Measurements from ENCODE around the gene ZSCAN18. TPM values are rescaled to one million over a fixed set of nuclear protein-coding genes. Genes with fewer than 3 reads are reported as not detected.
A peak's percentile ranks its signal among the peaks of the same experiment; 100 is the strongest.

Gene ZSCAN18
- total and polyA plus RNA-seq, 12 donors = 56.4 to 101 (median 67.7) TPM

- intact Hi-C loops (cut with DNase I) = no loop called here
- ATAC-seq (no peak), DNase-seq (peak in 1 of 2 donors; percentile 42)
- no peaks in the 10 kb centered on the region for H3K36me3 ChIP-seq
- no peak for TF ChIP-seq CTCF (IDR thresholded peaks at IDR 0.05)
- 16 to 24% methylated on average over 43 to 44 of the region's 44 CpGs for WGBS, 2 donors
- peaks cover 0 to 73% (median 7%) of the 10 kb centered on the region in 11 donors for H3K9me3 ChIP-seq
- H3K27ac ChIP-seq = no peak overlapping the region
- no peak overlapping the region for H3K4me3 ChIP-seq
- peaks cover 0 to 10% (median 4%) of the 10 kb centered on the region in 9 donors for H3K4me1 ChIP-seq
- peaks cover 0 to 12% (median 0%) of the 10 kb centered on the region in 7 donors for H3K27me3 ChIP-seq
These were observed 59.9 kb downstream of the ZSCAN18 start for GRCh38 chr19:58037927-58038687.

- 65 to 70% methylated on average over 8 of the region's 8 CpGs for WGBS, 2 donors
- intact Hi-C loops (cut with DNase I) = no loop called here
These were observed 62.2 kb downstream of the ZSCAN18 start for GRCh38 chr19:58035863-58036262.

GRCh38 chr19:58034477-58034793, 63.6 kb downstream of the ZSCAN18 start:
- peaks cover 0 to 11% (median 5%) of the 10 kb centered on the region in 9 donors for H3K4me1 ChIP-seq
- whole genome bisulfite sequencing, 2 donors = 2% methylated on average over 18 to 20 of the region's 20 CpGs
- no peak for TF ChIP-seq CTCF (IDR thresholded peaks at IDR 0.05)
- ATAC-seq (peak in 1 of 8 donors; percentile 6), DNase-seq (no peak)
- peaks cover 0 to 13% (median 0%) of the 10 kb centered on the region in 7 donors for H3K27me3 ChIP-seq
- H3K9me3 ChIP-seq = peaks cover 0 to 56% (median 0%) of the 10 kb centered on the region in 11 donors
- H3K4me3 ChIP-seq = peak overlapping the region; percentile 25 to 64 (median 52)
- peak overlapping the region in 3 of 10 donors; percentile 42 to 70 (median 44) for H3K27ac ChIP-seq
- intact Hi-C loops (cut with DNase I) = no loop called here
- no peaks in the 10 kb centered on the region for H3K36me3 ChIP-seq

More at GRCh38 chr19:58035863-58036262, 62.2 kb downstream of the ZSCAN18 start:
- DNase-seq = no peak
- Histone ChIP-seq H3K36me3 (no peaks in the 10 kb centered on the region), H3K27ac (no peak overlapping the region), H3K4me3 (no peak overlapping the region), H3K27me3 (peaks cover 0 to 13% (median 0%) of the 10 kb centered on the region in 7 donors), H3K4me1 (peaks cover 0 to 11% (median 5%) of the 10 kb centered on the region in 9 donors), H3K9me3 (peaks cover 0 to 62% (median 0%) of the 10 kb centered on the region in 11 donors)
- TF ChIP-seq CTCF (IDR thresholded peaks at IDR 0.05) = no peak
- no peak for ATAC-seq

Other genes with a start within 250 kb of the ZSCAN18 start
- 10 to 100 TPM; 16.0 to 24.8 (median 20.0) TPM for gene ZNF587, start 248.4 kb downstream of the ZSCAN18 start, total RNA-seq
- gene ZNF587, start 248.4 kb downstream of the ZSCAN18 start, polyA plus RNA-seq = 10 to 100 TPM in 1 of 2 donors, 1 to 10 TPM in 1; 4.2 to 39.1 TPM
- gene ZNF814, start 209.2 kb downstream of the ZSCAN18 start, total RNA-seq = 10 to 100 TPM in 9 of 10 donors, 1 to 10 TPM in 1; 6.2 to 14.8 (median 12.6) TPM
- 10 to 100 TPM in 1 of 2 donors, 1 to 10 TPM in 1; 8.7 to 26.1 TPM for gene ZNF814, start 209.2 kb downstream of the ZSCAN18 start, polyA plus RNA-seq
- 10 to 100 TPM in 5 of 10 donors, 1 to 10 TPM in 5; 6.5 to 14.0 (median 9.9) TPM for gene ZNF417, start 181.6 kb downstream of the ZSCAN18 start, total RNA-seq
- gene ZNF417, start 181.6 kb downstream of the ZSCAN18 start, polyA plus RNA-seq = 1 to 10 TPM; 1.8 to 5.8 TPM
- gene ZNF418, start 162.8 kb downstream of the ZSCAN18 start, total RNA-seq = 10 to 100 TPM in 9 of 10 donors, 1 to 10 TPM in 1; 8.7 to 16.5 (median 12.0) TPM
- 10 to 100 TPM in 1 of 2 donors, 1 to 10 TPM in 1; 3.2 to 10.2 TPM for gene ZNF418, start 162.8 kb downstream of the ZSCAN18 start, polyA plus RNA-seq
- 10 to 100 TPM in 6 of 10 donors, 1 to 10 TPM in 4; 7.5 to 14.9 (median 11.4) TPM for gene ZNF256, start 150.5 kb downstream of the ZSCAN18 start, total RNA-seq
- 1 to 10 TPM; 4.9 to 6.3 TPM for gene ZNF256, start 150.5 kb downstream of the ZSCAN18 start, polyA plus RNA-seq
- gene C19orf18, start 123.7 kb downstream of the ZSCAN18 start, total RNA-seq = 1 to 10 TPM; 1.7 to 4.3 (median 2.2) TPM
- gene C19orf18, start 123.7 kb downstream of the ZSCAN18 start, polyA plus RNA-seq = 10 to 100 TPM in 1 of 2 donors, under 1 TPM in 1; 0.54 to 20.7 TPM
- gene ZNF606, start 95.4 kb downstream of the ZSCAN18 start, total RNA-seq = 10 to 100 TPM in 8 of 10 donors, 1 to 10 TPM in 2; 9.4 to 19.1 (median 13.4) TPM
- gene ZNF606, start 95.4 kb downstream of the ZSCAN18 start, polyA plus RNA-seq = 10 to 100 TPM in 1 of 2 donors, 1 to 10 TPM in 1; 4.5 to 13.5 TPM
- gene ZSCAN1, start 64.2 kb downstream of the ZSCAN18 start, total RNA-seq = under 1 TPM in 1 of 10 donors, not detected in 9; 0.32 TPM
- gene ZSCAN1, start 64.2 kb downstream of the ZSCAN18 start, polyA plus RNA-seq = under 1 TPM; 0.15 to 0.28 TPM
- gene ZNF135, start 38.9 kb downstream of the ZSCAN18 start, total RNA-seq = 1 to 10 TPM; 2.9 to 5.0 (median 3.9) TPM
- gene ZNF135, start 38.9 kb downstream of the ZSCAN18 start, polyA plus RNA-seq = 10 to 100 TPM in 1 of 2 donors, 1 to 10 TPM in 1; 2.5 to 10.1 TPM
- gene ZNF329, start 52.6 kb upstream of the ZSCAN18 start, total RNA-seq = 1 to 10 TPM; 6.5 to 9.7 (median 7.9) TPM
- gene ZNF329, start 52.6 kb upstream of the ZSCAN18 start, polyA plus RNA-seq = 1 to 10 TPM; 2.3 to 5.4 TPM
- gene ZNF274, start 84.8 kb upstream of the ZSCAN18 start, total RNA-seq = 10 to 100 TPM; 18.4 to 27.6 (median 22.9) TPM
- 10 to 100 TPM; 13.8 to 26.0 TPM for gene ZNF274, start 84.8 kb upstream of the ZSCAN18 start, polyA plus RNA-seq
- 10 to 100 TPM; 19.2 to 35.0 (median 23.7) TPM for gene ZNF544, start 130.7 kb upstream of the ZSCAN18 start, total RNA-seq
- gene ZNF544, start 130.7 kb upstream of the ZSCAN18 start, polyA plus RNA-seq = 10 to 100 TPM; 20.6 to 20.7 TPM
- 1 to 10 TPM; 4.4 to 6.2 (median 5.6) TPM for gene ZNF8, start 180.7 kb upstream of the ZSCAN18 start, total RNA-seq
- 1 to 10 TPM; 1.4 to 4.2 TPM for gene ZNF8, start 180.7 kb upstream of the ZSCAN18 start, polyA plus RNA-seq
- gene ERVK3-1, start 207.1 kb upstream of the ZSCAN18 start, total RNA-seq = 10 to 100 TPM; 14.4 to 28.7 (median 17.7) TPM
- gene ERVK3-1, start 207.1 kb upstream of the ZSCAN18 start, polyA plus RNA-seq = 10 to 100 TPM; 28.6 to 57.5 TPM
- gene ZSCAN22, start 228.8 kb upstream of the ZSCAN18 start, total RNA-seq = 1 to 10 TPM; 1.2 to 2.1 (median 1.4) TPM
- under 1 TPM; 0.80 to 0.87 TPM for gene ZSCAN22, start 228.8 kb upstream of the ZSCAN18 start, polyA plus RNA-seq

Measured in heart right ventricle (tissue), 16 donors.